SH-SY5Y (cell line): Measurements from ENCODE around the gene CC2D1A.

Source experiments
- GATA2 ChIP-seq: IDR thresholded peaks from 2 replicates; pipeline ENCODE4 v1.6.1; 2011; ENCODE audit warnings: mild to moderate bottlenecking, low read depth, low read length
- GATA3 ChIP-seq: IDR thresholded peaks from 2 replicates; pipeline ENCODE4 v1.6.1; 2011; ENCODE audit warnings: low read depth, mild to moderate bottlenecking, low read length, moderate library complexity

GRCh38 chr19:13979686-13980085, 73.7 kb downstream of the CC2D1A start:
- TF ChIP-seq GATA3: no peak
- TF ChIP-seq GATA2: no peak
